HL-60/S4 treated with retinoic acid at 250 ng/mL for 4 days and 3 days (cell line): Measurements from ENCODE around the gene GM2A.
"Not testable (repeated sequence)": the region's sequence is repeated elsewhere in the genome, so short reads cannot be mapped to it uniquely, and the experiment has no call there.

ENCODE experiments used
- in situ Hi-C: fragments of 300-500 bp; cut with MboI; formaldehyde crosslinking; loops from 2 replicates; pipeline ENCODE4 v1.7.0; 2022; ENCODE audit warnings: low sequenced_read_pairs

Gene GM2A

GRCh38 chr5:151251001-151251551 lies 1.9 kb upstream of the GM2A start:
- in situ Hi-C loops, result no loop called here

- in situ Hi-C loops, result no loop called here
Measured at GRCh38 chr5:151251621-151252020, 1.4 kb upstream of the GM2A start.

- in situ Hi-C loops, result no loop called here
Measured at GRCh38 chr5:151253605-151253950, 593 bp downstream of the GM2A start.

- in situ Hi-C loops, result no loop called here
Measured at GRCh38 chr5:151254556-151254955, 1.6 kb downstream of the GM2A start.

GRCh38 chr5:151254990-151255389 lies 2.0 kb downstream of the GM2A start:
- in situ Hi-C loops, result not testable (repeated sequence)

- in situ Hi-C loops, result no loop called here
Measured at GRCh38 chr5:151255621-151256286, 2.8 kb downstream of the GM2A start.

GRCh38 chr5:151257731-151258181 lies 4.8 kb downstream of the GM2A start:
- in situ Hi-C loops, result no loop called here

- in situ Hi-C loops, result no loop called here
Measured at GRCh38 chr5:151258201-151258611, 5.2 kb downstream of the GM2A start.

GRCh38 chr5:151258816-151259215 lies 5.8 kb downstream of the GM2A start:
- in situ Hi-C loops, result no loop called here

GRCh38 chr5:151259931-151260330 lies 6.9 kb downstream of the GM2A start:
- in situ Hi-C loops, result no loop called here

GRCh38 chr5:151262532-151262931 lies 9.5 kb downstream of the GM2A start:
- in situ Hi-C loops, result no loop called here

- in situ Hi-C loops, result no loop called here
Measured at GRCh38 chr5:151264113-151264512, 11.1 kb downstream of the GM2A start.

- in situ Hi-C loops, result no loop called here
Measured at GRCh38 chr5:151267491-151268260, 14.7 kb downstream of the GM2A start.

- in situ Hi-C loops, result no loop called here
Measured at GRCh38 chr5:151270599-151270998, 17.6 kb downstream of the GM2A start.

- in situ Hi-C loops, result no loop called here
Measured at GRCh38 chr5:151271336-151271735, 18.4 kb downstream of the GM2A start.

GRCh38 chr5:151274666-151275065 lies 21.7 kb downstream of the GM2A start:
- in situ Hi-C loops, result no loop called here

GRCh38 chr5:151275803-151276202 lies 22.8 kb downstream of the GM2A start:
- in situ Hi-C loops, result no loop called here

- in situ Hi-C loops, result no loop called here
Measured at GRCh38 chr5:151278845-151279244, 25.9 kb downstream of the GM2A start.

GRCh38 chr5:151280443-151280842 lies 27.5 kb downstream of the GM2A start:
- in situ Hi-C loops, result no loop called here

GRCh38 chr5:151281001-151281639 lies 28.1 kb downstream of the GM2A start:
- in situ Hi-C loops, result no loop called here

- in situ Hi-C loops, result no loop called here
Measured at GRCh38 chr5:151283120-151283825, 30.3 kb downstream of the GM2A start.
